Effector CD8-positive, alpha-beta T cell (primary cell): ENCODE measurements around the gene DNAAF5.

ENCODE experiments used
- DNase-seq: peaks from one replicate; lab custom pipeline; 2025; lab: John Stamatoyannopoulos, UW

DNAAF5 gene

DNA sequence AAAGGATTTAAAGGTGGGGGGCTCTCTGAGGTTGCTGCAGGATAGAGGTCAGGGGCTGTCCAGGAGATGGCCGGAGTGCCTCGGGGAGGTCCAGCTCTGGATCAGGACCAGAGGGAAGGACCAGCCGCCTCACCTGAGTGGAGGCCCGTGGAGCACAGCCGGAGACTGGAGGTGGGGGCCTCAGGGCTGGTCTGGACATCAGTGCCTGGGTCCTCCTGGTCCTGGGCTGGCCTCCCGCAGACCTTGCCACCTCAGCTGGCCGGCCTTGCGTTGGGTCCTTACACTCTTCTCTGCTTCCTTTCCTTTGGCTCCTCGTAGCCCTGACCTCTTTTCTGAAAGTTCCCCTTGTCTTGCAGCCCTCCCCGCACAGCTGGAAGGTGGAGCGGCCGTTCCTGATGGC, 107.8 kb downstream of the DNAAF5 start:
- no peak for DNase-seq

DNA sequence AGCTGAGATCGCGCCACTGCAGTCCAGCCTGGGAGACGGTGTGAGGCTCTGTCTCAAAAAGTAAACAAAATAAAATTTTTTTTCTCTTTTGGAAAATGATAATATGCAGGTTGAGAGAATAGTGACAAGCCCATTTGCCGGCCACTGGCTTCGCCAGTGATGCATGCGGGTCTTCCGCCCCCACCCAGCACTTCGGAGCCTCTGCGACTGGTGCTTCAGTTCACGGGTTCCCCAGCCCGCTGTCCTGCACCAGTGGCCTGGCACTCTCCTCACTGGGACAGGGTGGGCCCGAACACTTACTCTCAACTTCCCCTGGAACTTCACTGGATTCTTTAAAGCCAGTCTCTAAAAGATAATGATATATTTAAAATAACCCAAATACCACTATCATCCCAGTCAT, 108.5 kb downstream of the DNAAF5 start:
- DNase-seq, result no peak

DNA sequence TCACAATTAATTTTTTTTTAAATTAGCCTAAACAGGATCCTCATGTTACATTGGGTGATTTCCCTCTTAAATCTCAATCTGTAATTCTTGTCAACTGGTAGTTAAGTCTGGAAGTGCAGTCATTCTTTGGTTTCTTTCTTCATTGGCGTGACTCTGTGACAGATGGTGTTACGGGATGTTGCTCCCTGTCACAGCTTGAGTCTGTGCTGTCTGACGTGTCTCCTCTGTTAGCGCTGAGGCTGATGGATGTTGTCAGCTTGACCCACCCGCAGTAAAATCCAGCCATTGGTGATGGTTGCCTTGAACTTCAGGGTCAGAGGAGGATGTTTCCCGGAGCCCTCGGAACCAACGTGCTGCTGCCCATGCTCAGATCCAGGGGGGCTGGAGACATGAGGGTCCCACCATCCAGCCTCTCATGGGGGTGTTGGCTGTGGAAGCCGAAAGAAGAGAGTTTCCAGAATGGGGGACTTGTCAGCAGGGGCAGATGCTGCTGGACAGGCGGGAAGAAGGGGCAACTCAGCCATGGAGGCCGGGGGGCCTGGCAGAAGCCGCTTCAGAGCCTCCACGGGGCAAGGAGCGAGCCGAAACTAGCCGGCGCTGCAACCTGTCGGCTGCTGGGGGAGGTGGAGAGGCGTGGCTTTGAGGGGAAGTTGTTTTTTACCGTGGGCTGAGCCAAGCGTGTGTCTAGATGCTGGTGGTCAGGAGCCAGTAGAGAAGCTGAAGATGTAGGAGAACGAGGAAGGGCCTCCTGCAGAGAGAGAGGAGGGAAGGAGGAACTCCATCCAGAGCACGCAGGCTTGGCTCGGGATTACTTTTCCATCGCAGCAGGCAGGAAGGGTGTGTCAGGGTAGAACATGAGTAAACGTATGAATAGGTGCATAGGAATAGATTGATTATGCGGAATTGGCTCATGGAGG, 109.2 kb downstream of the DNAAF5 start:
- DNase-seq, result no peak
